ENCODE measurements around the gene LRRC28.

DNA sequence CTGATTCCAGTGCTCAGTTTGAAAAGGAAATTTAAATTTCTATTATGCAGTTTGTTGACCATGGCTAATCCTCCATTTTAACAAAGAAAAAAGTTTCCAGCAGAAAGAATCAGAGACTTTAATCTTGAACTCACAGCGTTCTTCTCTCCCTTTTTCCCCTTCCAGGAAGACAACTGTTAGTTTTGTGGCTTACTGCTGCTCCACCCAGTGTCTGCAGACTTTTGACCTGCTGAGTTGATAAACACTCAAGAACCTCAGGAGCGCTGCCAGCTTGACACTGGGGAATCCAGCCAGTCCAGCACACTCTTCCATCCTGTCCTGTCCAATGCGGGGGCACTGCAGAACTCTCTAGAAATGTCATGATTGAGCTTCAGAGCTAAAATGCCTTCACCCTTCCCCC is 134.6 kb downstream of the LRRC28 start:
- TF ChIP-seq ETV5 (CRISPR knock-in tag; IDR thresholded peaks at IDR 0.05; ENCODE audit: low read depth) (no peak), JUN (IDR thresholded peaks at IDR 0.05; ENCODE audit: borderline replicate concordance, low read depth, low read length) (no peak), JUN (CRISPR knock-in tag; IDR thresholded peaks at IDR 0.05; ENCODE audit: borderline replicate concordance) (no peak), ARHGAP35 (IDR thresholded peaks at IDR 0.05; ENCODE audit: partially characterized antibody) (no peak), TRIM24 (IDR thresholded peaks at IDR 0.05) (no peak), ASH1L (IDR thresholded peaks at IDR 0.05; ENCODE audit: borderline replicate concordance, low read depth, partially characterized antibody) (no peak), ESRRA (IDR thresholded peaks at IDR 0.05; ENCODE audit: borderline replicate concordance, low read depth) (no peak), TARDBP (IDR thresholded peaks at IDR 0.05) (no peak), ELF4 (CRISPR knock-in tag; IDR thresholded peaks at IDR 0.05) (no peak)
- TF ChIP-seq, protein P1, sequence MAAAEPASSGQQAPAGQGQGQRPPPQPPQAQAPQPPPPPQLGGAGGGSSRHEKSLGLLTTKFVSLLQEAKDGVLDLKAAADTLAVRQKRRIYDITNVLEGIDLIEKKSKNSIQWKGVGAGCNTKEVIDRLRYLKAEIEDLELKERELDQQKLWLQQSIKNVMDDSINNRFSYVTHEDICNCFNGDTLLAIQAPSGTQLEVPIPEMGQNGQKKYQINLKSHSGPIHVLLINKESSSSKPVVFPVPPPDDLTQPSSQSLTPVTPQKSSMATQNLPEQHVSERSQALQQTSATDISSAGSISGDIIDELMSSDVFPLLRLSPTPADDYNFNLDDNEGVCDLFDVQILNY (CRISPR knock-in tag; IDR thresholded peaks at IDR 0.05): no peak
- TF ChIP-seq, protein P2, sequence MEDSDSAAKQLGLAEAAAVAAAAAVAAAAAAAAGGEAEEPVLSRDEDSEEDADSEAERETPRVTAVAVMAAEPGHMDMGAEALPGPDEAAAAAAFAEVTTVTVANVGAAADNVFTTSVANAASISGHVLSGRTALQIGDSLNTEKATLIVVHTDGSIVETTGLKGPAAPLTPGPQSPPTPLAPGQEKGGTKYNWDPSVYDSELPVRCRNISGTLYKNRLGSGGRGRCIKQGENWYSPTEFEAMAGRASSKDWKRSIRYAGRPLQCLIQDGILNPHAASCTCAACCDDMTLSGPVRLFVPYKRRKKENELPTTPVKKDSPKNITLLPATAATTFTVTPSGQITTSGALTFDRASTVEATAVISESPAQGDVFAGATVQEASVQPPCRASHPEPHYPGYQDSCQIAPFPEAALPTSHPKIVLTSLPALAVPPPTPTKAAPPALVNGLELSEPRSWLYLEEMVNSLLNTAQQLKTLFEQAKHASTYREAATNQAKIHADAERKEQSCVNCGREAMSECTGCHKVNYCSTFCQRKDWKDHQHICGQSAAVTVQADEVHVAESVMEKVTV (CRISPR knock-in tag; IDR thresholded peaks at IDR 0.05): no peak
- TF ChIP-seq, protein P3, sequence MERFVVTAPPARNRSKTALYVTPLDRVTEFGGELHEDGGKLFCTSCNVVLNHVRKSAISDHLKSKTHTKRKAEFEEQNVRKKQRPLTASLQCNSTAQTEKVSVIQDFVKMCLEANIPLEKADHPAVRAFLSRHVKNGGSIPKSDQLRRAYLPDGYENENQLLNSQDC (CRISPR knock-in tag; IDR thresholded peaks at IDR 0.05): no peak
- TF ChIP-seq, protein P4, sequence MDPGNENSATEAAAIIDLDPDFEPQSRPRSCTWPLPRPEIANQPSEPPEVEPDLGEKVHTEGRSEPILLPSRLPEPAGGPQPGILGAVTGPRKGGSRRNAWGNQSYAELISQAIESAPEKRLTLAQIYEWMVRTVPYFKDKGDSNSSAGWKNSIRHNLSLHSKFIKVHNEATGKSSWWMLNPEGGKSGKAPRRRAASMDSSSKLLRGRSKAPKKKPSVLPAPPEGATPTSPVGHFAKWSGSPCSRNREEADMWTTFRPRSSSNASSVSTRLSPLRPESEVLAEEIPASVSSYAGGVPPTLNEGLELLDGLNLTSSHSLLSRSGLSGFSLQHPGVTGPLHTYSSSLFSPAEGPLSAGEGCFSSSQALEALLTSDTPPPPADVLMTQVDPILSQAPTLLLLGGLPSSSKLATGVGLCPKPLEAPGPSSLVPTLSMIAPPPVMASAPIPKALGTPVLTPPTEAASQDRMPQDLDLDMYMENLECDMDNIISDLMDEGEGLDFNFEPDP (CRISPR knock-in tag; IDR thresholded peaks at IDR 0.05): no peak
- TF ChIP-seq, protein P5, sequence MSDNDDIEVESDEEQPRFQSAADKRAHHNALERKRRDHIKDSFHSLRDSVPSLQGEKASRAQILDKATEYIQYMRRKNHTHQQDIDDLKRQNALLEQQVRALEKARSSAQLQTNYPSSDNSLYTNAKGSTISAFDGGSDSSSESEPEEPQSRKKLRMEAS (CRISPR knock-in tag; IDR thresholded peaks at IDR 0.05): no peak

Measured in K562 (cell line).